Ramos (cell line): Measurements from ENCODE around the gene KRTAP5-10.
"Not testable (repeated sequence)": the region's sequence is repeated elsewhere in the genome, so short reads cannot be mapped to it uniquely, and the experiment has no call there.

Source experiments
- in situ Hi-C: fragments of 300-500 bp; cut with MboI; formaldehyde crosslinking; loops from one replicate; pipeline ENCODE4 v1.14.3; 2022; ENCODE audit warnings: low sequenced_read_pairs; ENCODE audit not compliant: unreplicated experiment

The KRTAP5-10 gene

DNA sequence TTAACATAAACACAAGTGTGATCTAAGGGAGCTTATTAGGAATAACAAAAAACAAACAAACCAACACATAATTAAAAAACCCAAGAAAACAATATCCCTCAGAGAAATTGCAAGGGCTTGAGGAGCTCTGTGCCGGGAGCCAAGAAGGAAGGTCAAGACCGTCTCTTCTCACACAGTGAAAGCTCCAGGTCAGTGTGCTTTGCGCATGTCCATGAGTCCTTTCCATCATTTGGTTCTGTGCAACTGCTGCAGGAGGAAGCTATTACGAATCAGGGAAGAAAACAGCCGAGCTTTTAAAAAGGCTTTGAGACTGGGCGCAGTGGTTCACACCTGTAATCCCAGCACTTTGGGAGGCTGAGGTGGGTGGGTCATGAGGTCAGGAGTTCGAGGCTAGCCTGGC is 23.0 kb upstream of the KRTAP5-10 start:
- in situ Hi-C loops: no loop called here

DNA sequence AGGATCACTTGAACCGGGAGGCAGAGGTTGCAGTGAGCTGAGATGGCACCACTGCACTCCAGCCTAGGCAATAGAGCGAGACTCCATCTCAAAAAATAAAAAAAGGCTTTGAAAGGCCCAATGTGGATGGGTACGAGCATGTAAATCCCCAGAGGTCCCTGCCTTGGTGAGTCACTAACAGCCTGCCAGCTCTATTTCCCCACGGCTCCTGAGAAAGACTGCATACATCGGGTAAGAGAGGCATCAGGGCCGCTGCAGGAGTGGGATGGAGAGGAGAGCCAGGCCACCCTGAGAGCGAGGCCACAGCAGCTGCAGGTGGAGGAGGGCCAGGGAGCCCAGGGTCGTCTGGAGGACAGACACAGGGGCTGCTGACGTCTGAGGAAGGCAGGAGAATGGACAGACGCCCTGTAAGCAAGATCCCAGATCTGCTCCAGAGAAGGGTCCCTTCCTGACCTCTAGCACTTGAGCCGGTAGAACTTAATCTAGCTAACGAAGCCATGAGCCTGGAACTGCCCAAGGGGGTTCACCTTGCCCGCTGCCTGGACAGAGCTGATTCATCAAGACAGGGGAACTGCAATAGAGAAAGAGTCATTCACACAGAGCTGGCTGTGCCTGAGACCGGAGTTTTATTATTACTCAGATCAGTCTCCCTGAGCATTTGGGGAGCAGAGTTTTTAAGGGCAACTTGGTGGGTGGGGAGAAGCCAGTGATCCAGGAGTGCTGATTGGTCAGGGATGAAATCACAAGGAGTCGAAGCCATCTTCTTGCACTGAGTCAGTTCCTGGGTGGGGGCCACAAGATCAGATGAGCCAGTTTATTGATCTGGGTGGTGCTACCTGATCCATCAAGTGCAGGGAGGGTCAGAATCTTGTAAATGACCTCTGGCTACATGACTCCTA is 22.2 kb upstream of the KRTAP5-10 start:
- in situ Hi-C loops: no loop called here

DNA sequence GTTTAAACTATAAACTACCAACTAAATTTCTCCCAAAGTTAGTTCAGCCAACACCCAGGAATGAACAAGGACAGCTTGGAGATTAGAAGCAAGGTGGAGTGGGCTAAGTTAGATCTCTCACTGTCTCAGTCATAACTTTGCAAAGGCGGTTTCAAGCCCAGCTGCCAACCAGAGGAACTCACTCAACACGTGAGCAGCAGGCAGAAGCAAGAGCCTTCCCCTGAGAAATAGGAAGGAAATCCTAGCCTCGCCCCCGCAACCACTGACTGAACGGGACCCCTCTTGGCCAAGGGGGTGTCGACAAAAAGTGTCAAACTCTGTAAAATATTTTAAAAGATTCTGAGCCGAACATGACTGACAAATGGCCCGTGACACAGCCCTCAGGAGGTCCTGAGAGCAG is 21.5 kb upstream of the KRTAP5-10 start:
- in situ Hi-C loops: no loop called here

DNA sequence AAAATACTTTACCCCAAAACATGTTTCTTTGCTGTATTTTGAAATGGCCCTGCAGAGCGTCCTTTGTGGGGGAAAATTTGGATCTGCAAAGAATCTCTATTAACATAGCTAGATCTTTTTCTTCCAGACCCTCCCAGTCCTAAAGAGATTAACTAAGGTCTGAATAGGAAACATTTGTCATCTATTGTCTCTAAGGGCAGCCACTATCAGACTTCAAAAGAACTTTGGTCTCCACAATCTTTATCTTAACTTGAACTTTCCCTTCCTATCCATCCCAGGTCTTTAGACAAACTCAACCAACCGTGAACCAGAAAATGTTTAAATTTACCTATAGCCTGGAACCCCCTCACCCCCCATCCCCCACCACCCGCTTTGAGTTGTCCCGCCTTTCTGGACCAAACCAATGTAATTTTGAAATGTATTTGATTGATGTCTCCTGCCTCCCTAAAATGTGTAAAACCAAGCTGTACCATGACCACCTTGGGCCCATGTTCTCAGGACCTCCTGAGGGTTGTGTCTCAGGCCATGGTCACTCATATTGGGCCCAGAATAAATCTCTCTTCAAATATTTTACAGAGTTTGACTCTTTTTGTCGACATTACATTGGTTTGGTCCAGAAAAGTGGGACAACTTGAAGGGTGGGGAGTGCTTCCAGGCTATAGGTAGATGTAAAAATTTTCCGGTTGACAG is 20.7 kb upstream of the KRTAP5-10 start:
- in situ Hi-C loops: no loop called here

DNA sequence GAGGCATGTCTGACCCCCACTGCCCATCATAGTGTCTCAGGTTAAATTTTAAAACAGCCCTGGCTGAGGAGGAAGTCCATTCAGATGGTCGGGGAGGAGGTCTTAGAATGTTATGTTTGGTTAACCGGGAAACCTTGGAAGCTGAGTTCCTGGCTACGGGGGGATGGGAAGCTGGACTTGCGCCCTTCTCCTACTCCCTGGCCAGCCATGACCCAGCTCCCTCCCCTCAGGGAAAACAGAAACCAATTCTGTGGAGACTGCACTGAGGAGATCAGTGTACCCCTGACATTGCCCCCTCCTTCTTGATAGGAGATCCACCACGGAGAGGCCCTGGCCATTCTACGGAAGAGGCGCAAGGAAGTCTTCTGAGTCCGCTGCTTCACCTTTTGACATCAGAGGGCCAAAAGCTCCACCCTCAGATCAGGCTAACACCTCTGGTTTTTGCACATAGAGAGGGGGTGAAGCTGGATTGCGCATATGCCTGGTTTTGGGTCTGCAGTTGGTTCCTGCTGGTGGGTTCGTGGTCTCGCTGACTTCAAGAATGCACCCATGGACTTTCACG is 19.9 kb upstream of the KRTAP5-10 start:
- in situ Hi-C loops: no loop called here

DNA sequence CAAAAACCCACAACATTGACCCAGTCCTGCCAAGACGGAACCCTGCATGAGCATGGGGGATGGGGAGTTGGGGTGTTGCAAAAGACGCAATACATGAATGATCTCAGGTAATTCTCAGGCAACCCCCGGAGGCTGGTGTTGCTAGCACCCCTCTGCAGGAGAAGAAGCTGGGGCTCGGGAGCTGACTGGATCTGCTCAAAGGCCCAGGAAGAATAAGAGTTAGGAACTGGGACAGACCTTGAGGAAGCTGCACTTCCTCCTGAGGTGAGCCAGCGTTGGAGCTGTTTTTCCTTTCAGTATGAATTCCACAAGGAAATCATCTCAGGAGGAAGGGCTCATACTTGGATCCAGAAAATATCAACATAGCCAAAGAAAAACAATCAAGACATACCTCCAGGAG is 17.2 kb upstream of the KRTAP5-10 start, which contains the start of gene KRTAP5-9:
KRTAP5-9 (plus strand) TSS at position 301 of the 400 bp plus-strand sequence. CDS start 238 bp downstream, outside the sequence.
- in situ Hi-C loops: no loop called here

DNA sequence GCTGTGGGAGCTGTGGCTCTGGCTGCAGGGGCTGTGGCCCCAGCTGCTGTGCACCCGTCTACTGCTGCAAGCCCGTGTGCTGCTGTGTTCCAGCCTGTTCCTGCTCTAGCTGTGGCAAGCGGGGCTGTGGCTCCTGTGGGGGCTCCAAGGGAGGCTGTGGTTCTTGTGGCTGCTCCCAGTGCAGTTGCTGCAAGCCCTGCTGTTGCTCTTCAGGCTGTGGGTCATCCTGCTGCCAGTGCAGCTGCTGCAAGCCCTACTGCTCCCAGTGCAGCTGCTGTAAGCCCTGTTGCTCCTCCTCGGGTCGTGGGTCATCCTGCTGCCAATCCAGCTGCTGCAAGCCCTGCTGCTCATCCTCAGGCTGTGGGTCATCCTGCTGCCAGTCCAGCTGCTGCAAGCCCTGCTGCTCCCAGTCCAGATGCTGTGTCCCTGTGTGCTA is 16.6 kb upstream of the KRTAP5-10 start:
- in situ Hi-C loops: no loop called here

DNA sequence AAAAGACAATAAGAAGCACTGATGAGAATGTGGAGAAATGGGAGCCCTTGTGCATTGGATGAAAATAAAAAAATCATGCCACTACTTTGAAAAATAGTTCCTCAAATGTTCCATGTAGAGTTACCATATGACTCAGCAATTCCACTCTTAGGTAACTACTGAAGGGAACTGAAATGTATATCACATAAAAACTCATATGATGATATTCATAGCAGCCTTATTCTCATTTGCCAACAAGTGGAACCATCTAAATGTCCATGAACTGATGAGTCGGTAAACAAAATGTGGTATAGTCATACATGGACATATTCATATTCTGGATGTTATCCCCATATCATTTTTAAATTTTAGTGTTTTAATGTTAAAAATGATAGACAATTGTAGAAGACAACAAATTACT is 13.7 kb upstream of the KRTAP5-10 start:
- in situ Hi-C loops: no loop called here

DNA sequence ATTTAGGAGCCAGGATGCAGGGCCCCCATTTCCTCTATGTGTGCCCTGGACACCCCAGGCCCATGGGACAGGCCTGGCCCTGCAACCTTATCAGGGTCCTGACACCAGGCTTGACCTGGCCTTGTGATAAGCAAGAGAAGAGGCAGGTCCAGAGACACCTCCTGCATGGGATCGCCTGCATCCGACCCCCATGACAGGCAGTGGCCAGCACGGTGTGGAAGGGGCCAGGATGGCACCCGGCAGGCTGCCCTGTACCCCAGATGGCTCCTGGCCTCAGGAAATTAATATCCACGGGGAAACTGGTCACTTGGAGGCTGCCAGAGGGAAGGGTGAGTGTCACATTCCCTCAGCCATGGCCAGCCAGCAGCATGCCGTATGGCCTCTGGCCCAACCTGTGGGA is 10.4 kb upstream of the KRTAP5-10 start:
- in situ Hi-C loops: no loop called here

DNA sequence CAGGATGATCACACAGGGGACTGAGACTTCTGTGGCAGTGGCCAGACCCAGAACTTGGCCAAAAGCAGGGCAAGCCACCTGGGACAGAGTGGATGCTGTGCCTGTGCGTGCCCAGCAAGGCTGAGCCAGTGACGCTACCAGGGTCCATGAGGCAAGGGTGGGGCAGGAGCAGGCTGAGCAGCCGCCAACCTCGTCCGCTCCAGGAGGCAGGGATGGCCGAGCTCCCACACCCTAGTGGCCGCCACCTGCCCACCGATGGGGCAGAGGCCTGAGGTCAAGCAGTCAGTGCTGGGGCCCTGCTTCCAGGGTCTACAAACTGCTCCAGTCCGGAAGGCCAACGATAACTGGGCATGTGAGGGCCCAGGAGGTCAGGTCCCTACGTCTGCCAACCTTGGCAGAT is 9.9 kb upstream of the KRTAP5-10 start:
- in situ Hi-C loops: no loop called here

DNA sequence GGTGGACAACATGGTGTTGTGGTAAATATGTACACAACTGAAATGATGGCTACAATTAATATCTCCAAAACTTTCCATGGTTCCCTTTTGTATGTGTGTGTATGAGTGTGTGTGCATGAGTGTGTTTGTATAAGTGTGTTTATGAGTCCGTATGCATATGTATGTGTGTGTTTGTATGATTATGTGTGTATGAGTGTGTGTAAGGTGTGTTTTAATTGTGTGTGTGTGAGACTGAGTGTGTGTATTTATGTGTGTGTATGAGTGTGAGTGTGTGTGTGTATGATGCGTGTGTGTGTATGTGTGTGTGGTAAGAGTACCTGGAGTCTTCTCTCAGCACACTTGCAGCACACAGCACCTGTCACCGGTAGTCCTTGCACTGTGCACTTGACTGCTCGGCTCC is 9.3 kb upstream of the KRTAP5-10 start:
- in situ Hi-C loops: no loop called here

DNA sequence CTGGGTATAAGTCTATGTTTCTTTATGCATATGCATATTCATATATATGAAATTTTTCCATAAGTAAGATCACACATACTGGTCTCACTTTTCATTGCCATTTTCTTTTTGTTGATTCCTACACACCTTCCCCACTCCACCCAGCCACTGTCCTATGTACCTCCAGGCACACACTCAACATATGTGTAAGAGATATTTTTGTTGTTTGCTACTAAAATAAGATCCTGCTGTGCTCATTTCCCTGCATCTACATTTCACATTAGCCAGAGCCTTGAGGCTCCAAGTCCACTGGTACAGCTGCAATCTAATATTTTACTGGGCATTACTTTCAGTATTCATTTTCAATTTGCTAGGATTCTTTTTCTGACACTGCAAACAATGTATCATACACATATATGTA is 8.1 kb upstream of the KRTAP5-10 start:
- in situ Hi-C loops: no loop called here

DNA sequence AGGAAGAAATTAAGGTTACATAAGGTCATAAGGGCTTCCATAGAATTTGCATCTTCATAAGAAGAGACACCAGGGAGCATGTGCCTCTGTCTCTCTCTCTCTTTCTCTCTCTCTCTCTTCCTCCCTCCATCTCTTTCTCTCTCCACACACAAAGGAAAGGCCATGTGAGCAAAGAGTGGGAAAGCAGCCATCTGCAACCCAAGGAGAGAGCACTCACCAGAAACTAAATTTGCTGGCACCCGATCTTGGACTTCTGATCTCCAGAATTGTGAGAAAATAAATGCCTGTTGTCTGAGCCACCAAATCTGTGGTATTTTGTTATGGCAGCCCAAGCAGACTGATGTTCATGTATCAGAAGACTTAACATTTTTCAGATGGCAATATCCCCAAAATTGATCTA is 6.4 kb upstream of the KRTAP5-10 start:
- in situ Hi-C loops: no loop called here

DNA sequence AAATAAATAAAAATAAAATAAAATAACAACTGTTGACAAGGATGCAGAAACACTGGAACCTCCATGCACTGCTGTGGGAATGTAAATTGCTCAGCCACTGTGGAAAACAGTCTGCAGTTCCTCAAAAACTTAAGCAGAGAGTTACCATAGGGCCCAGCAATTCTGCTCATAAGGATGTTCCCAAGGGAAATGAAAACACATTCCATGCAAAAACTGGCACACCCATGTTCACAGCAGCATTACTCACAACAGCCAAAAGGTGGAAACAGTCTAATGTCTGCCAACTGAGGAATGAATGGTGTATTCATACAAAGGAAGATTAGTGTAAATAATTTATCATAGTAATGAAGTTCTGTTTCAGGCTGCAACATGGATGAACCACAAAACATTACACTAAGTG is 3.2 kb upstream of the KRTAP5-10 start:
- in situ Hi-C loops: no loop called here

DNA sequence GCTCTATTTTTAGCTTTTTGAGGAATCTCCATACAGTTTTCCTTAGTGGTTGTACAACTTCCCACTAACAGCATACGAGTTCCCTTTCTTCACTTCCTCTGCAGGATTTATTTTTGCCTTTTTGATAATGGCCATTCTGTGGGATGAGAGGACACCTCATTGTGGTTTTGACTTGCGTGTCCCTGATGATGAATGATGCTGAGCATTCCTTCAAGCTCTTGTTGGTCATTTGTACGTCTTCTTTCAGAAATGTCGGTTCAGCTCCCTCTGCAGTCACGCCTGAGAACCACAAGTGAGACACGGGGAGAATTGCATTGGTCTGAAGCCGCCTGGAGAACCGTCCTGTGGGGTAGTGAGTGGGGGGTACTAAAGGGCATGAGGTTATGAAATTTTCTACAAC is 2.0 kb upstream of the KRTAP5-10 start:
- in situ Hi-C loops: no loop called here

DNA sequence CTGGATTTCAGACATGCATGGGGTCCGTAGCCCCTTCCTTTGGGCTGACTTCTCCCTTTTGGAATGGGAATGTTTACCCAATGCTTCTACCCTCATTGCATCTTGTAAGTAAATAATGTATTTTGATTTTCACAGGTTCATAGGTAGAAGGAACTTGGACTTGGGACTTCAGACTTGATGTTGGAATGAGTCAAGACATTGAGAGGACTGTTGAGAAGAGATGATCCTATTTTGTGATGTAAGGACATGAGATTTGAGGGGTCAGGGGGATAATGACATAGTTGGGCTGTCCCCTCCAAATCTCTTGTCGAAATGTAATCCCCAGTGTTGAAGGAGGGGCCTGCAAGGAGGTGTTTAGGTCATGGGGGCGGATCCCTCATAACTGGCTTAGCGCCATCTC is 933 bp upstream of the KRTAP5-10 start:
- in situ Hi-C loops: no loop called here

DNA sequence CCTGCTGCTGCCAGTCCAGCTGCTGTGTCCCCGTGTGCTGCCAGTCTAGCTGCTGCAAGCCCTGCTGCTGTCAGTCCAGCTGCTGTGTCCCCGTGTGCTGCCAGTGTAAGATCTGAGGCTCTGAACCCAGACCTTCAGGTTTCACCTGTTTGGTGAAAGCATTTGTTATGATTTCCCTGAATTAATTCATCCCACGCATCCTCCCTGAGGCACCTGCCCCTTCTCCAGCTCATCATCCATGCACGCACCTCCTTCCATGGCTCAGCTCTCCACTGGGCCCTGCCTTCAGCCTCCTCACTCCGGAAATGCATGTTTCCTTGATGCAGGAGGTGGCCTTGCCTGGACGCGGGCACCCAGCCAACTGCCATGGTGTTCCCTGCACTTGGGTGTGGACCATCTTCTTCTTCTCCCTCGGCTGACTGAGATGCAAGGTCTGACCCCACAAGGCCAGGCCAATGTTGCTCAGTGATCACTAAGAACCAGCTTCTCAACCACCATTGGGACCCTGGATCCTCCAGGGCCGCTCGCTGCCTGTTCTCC is 788 bp downstream of the KRTAP5-10 start:
- in situ Hi-C loops: no loop called here

DNA sequence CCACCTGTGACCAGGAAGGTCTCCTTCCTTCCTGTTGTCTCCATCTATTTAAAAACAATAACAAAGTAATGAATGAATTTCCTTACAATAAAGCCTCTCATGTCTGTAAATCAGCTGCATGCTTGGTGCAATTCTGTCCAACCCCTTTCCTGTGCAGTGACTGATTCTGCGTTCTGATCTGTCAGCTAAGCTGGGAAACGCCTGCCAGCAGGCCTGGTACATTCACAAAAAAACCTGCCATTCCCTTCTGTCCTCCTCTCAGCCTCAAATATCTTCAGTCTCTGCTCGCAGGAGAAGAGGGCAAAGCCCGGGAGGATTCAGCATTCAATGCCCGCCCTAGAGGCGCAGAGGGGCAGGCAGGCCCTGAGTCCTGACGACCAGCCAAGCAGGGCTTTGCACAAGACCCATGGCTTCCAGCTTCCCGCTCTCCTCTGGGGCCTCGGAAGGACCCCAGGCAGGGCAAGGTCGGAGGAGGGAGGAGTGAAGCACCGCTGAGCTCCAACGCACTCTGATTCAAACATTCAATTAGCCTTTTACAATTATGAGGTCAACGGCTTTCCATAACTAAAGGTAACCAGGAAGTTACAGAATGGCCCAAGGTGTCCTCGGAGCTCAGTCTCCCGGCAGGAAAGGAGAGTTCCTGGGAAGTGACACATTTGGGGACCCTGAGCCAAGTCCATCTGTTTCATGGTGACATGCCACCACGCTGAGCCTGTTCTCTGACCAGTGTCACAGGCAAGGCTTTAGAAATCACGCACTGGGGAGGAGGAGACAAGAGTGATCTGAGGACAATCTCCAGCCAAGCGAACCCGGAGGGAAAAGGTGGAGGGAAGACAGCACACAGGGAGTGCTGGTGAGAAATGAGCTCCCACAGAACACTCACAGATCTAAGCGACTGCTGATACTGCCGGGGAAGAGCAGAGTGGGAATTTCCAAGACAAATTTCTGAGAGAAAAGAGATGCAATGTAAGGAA is 1.6 kb downstream of the KRTAP5-10 start:
- in situ Hi-C loops: not testable (repeated sequence)

DNA sequence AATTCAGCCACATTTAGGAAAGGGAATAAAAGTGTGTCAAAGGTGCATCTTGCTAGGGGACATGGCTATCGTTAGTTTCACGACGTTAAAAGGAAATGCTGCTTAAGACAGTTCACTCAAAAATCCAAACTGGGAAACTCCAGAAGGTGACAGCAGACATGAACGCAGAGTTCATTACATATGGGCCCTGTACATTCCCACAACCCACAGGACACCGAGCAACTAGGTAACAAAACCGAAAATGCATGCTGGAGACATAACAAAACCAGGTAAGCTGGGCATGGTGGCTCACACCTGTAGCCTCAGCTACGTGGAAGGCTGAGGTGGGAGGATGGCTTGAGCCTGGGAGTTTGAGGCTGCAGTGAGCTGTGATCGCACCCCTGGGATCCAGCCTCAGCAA is 2.3 kb downstream of the KRTAP5-10 start:
- in situ Hi-C loops: not testable (repeated sequence)
